HG02884 (cell line): ENCODE measurements around the gene ADNP.
A peak's percentile ranks its signal among the peaks of the same experiment; 100 is the strongest.
"Not testable (repeated sequence)": the region's sequence is repeated elsewhere in the genome, so short reads cannot be mapped to it uniquely, and the experiment has no call there.

ENCODE experiments used
- ATAC-seq: cut with Tn5 transposase; IDR thresholded peaks from one replicate; pipeline ENCODE4 v1.9.1; 2021; ENCODE audit warnings: mild to moderate bottlenecking, moderate library complexity; ENCODE audit not compliant: unreplicated experiment

Gene ADNP

DNA sequence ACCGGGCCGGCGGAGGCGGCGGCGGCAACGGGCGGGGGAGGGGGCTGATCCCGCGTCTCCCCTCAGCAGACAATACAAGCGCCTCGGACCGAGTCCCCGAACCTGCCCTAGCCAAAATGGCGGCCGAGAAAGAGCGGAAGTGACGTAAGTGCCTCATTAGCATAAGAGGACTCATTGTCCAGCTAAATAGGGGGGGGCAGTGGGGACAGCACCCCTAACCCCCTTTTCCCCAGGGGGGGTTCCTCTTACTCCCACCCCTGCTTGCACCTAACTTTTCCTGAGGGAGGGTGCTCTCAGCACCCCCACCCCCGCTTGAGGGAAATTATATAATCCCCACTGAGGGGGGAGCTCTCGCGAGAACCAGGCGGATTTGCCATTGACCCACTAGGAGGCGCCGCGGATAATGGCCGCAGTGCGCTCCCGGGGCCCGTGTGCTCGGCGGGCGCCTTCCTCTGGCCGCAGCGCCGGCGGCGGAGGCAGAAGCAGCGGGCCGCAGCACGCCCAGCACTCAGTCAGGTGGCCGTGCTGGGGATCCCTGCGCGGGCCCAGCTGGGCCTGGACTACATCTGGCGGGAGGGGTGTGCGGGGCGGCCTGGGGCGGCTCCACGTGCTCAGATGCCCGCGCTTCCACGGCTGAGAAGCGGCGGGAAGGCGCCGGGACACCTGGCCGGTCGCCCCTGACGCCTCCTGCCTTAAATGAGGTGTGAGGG lies at the start of gene ADNP:
Gene ADNP (minus strand): TSS at position 132 of the 710 bp plus-strand sequence. CDS start 27,441 bp downstream, outside the sequence.
- peak; percentile 55 for ATAC-seq

DNA sequence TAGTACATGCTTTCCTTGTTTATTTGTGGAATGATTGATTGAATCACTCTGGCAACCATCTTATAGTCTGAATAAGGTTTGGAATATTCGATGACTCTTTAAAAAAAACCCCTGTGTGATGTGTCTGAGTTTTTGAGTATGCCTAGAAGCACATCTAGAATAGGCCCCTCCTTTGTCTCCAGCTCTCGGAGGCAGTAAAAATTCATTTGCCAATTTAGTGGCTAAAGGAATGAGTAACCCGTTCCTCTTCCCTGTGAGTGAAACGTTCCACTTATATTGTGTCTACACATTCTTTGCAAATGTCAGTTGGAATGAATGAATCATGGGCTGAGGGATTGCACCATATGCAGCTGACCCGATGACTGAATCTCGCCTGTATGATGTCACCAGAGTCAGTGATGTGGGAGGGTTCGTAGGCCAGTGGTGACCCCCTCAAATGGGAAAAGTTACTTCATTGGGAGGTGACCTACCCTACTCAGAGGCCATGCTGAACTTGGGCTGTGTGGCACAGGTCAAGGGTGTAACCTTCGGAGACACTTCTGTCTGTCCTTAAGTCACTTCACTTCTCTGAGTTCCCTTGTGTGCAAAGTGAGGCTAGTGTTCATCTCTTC lies 48.9 kb upstream of the ADNP start:
- ATAC-seq: no peak

DNA sequence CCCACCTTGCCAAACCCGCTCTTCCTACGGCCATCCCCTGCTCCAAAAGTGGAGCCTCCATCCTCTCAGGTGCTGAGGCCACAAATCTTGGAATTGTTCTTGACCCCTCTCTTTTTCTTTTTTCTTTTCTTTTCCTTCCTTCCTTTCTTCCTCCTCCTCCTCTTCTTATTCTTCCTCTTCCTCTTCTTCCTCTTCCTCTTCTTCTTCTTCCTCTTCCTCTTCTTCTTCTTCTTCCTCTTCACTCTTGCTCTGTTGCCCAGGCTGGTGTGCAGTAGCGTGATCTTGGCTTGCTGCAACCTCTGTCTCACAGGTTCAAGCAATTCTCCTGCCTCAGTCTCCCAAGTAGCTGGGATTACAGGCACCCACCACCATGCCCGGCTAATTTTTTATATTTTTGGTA lies 47.3 kb upstream of the ADNP start:
- not testable (repeated sequence) for ATAC-seq

DNA sequence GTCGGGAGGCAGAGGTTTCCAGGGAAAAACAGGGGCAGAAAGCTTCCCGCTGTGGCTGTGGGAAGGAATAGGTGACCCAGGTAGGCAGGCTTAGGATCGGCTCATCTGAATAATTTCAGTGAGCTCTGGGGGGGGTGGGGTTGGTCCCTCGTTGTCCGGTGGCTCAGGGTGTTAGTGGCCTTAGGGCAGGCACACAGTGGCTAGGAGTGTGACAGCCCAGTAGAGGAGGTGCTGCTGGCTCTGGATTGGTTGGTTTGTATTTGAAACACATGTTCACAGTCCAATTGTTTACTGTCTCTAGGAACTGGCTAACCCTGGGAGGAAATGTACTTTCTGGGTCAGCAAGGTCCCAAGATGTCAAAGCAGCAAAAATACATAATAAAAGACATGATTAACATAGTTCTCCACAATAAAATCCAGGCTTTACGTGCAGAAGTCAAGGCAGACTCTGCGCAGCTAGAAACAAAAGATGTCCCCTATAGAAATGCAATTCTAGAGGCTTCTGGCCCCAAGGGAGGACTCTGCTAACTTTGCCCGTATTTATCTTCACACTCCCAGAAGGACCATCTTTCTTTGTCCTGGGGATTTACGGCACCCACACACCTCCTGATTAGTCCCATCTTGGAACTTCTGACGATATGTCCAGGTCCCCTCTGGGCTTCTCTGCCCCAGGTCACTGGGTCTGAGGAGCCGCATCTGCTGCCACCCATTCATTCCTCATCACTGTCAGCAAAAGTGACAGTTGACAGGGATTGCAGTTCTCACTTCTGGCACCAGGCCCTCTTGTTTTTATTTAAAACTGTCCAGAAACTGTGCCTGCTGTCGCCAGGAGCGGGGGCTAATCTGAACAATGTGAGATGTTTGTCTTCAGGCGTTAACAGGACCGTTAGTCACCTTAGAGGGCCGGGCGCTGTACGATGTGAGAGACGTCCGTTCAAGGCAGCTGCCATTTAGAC lies 46.1 kb upstream of the ADNP start:
- no peak for ATAC-seq

DNA sequence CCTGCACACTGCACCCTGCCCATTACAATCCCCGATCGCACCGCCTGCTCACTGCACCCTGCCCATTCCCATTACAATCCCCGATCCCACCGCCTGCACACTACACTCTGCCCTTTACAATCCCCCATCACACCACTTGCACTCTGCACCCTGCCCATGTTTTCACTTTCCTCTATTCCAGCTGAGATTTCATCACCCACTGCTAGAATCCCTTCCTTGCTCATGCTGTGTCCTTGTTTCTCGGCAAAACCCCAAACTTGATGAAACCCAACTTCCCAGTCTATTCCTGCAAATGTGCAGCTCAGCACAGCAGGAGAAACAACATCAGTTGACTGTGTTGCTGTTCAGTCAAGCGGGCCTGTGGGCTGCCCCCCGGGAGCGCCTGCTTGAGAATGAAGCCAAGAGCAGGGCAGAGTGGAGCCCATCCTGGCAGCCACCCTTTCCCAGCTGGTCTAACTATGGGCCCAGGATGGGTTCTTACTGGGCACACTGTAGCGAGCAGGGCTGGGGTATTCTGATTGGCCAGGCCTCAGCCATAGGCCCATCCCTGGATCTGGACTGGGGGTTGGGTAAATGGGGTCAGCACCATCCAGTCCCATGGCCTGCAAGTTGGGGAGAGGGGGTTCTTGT lies 44.6 kb upstream of the ADNP start:
- ATAC-seq: no peak

DNA sequence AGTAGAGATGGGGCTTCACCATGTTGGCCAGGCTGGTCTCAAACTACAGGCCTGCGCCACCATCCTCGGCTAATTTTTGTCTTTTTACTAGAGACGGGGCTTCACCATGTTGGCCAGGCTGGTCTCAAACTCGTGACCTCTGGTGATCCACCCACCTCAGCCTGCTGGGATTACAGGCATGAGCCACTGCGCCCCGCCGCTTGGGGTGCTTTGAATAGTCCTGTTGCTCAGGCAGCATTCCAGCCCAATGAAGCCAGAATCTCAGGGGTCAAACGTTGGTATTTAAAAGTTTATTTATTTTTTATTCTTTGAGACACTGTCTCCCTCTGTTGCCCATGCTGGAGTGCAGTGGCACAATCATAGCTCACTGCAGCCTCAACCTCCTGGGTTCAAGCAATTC lies 38.7 kb upstream of the ADNP start:
- no peak for ATAC-seq

DNA sequence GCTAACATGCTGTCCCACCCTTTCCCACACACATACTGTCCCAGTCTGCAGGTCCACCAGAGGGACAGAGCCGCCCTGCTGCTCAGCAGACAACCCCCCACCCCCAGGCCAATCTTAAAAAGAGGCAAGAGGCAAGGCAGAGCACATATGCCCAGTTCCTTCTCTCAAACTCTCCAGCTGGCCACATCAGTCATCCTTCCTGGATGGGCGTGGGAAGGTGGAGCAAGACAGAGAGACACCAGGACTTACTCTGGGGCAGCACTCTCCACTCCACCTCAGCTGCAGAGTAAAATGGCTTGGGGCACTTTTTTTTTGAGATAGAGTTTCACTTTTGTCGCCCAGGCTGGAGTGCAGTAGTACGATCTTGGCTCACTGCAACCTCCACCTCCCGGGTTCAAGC lies 38.2 kb upstream of the ADNP start:
- ATAC-seq: no peak

DNA sequence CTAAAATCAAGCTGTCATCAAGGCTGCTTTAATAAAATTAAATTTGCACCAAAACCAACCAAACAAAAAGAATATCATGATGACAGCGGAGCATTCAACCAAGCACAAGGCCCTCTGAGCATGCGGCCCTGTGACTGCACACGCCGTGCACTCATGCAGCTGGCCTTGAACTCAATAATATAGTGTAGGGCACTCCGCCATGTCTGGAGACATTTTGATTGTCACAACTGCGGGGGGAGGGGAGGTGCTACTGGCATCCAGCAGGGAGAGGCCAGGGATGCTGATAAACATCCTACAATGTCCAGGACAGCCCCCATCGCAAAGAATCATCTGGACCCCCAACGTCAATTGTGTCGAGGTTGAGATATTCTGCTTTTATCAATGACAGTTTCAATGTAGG lies 37.1 kb upstream of the ADNP start:
- ATAC-seq: no peak

DNA sequence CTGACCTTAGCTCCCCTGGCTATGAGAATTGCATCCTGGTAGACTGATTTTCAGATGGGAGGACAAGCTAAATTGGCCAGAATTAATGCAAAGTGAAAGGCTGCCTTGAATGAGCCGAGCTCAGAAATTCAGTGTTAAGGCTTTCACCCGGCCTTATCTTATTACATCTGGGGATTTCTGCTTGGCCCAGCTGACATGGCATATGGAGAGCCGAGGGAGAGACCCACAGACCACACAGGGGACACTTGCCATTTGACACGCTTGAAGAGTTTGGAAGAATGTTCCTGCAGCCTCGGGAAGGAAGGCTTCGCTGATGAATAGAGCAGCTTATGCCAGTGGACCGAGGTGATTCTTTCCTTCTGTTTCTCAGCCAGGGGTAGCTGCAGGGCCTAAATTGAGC lies 36.3 kb upstream of the ADNP start:
- no peak for ATAC-seq

DNA sequence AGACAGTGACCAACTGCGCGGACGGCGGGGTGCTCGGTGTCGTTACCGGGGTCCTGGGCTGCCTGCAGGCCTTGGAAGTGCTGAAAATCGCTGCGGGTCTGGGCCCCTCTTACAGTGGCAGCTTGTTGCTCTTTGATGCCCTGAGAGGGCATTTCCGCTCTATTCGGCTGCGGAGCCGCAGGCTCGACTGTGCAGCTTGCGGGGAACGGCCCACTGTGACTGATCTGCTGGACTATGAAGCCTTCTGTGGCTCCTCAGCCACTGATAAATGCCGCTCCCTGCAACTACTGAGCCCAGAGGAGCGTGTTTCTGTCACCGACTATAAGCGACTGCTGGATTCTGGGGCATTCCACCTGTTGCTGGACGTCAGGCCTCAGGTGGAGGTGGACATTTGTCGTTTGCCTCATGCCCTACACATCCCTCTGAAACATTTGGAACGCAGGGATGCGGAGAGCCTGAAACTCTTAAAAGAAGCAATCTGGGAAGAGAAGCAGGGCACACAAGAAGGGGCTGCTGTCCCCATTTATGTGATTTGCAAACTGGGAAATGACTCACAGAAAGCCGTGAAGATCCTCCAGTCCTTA lies 28.4 kb upstream of the ADNP start:
- ATAC-seq: no peak

DNA sequence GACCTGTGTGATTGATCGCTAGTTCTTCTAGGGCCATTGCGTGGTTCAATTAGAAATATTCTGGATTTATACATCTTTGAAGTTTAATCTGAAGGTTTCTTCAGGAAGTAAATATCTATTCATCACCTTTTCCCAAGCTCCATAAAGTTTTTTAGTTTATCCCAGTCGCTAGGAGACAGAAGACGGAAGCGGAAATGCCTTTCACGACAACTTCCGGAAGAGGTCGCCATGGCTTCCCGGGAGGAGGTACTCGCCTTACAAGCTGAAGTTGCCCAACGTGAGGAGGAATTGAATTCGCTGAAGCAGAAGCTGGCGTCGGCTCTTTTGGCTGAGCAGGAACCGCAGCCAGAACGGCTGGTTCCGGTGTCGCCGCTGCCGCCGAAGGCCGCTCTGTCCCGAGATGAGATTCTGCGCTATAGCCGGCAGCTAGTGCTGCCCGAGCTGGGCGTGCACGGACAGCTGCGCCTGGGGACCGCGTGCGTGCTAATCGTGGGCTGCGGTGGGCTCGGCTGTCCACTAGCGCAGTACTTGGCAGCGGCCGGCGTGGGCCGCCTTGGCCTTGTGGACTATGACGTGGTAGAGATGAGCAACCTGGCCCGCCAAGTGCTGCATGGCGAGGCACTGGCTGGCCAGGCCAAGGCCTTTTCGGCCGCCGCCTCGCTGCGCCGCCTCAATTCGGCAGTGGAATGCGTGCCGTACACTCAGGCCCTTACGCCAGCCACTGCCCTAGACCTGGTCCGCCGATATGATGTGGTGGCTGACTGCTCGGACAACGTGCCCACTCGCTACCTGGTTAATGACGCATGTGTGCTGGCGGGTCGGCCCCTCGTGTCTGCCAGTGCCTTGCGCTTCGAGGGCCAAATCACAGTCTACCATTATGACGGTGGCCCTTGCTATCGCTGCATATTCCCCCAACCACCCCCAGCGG lies 27.6 kb upstream of the ADNP start, which contains the start of gene MOCS3:
Gene MOCS3 (plus strand): TSS at position 204 of the 928 bp plus-strand sequence. CDS start 25 bp downstream, at position 229.
- peak; percentile 73 for ATAC-seq

DNA sequence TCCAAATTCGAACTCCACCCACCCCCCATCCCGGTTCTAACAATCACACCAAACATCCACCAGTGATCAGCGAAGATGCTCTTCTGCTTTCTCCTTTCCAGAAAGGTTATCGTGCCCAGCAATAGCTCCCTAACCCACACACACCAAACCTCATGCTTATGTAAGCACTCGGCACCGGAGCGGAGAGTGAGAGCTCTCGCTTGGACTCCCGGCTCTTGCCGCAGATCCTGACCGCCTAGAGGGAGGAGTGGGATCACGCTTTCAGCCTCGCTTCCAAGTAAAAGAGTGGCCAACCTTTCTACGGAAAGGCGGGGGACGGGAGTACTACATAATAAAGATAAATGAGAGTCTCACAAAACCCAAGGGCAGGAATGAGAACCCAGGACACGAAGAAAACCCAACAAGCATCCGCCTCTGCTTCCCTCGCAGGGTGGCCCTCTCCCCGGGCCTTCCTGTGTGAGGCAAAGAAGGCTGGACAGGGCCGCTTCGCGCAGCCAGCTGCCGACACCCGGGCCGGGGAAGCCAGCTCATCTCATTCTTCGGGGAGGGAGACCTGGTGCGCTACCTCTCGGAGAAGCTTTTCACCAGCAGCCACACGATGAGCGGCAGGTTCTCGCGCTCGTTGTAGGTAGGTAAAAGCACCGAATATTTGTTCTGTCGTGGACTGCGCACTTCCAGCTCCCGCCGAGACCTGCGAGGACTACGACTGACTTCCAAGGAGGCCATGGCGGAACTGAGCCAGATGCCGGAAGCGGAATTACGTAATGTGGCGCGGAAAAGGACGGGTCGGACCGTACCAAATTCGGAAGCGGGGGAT lies 26.8 kb upstream of the ADNP start, which contains the start of gene DPM1:
Gene DPM1 (minus strand): TSS at position 735 of the 817 bp plus-strand sequence. CDS start 9 bp downstream, at position 726.
- peak; percentile 61 for ATAC-seq

DNA sequence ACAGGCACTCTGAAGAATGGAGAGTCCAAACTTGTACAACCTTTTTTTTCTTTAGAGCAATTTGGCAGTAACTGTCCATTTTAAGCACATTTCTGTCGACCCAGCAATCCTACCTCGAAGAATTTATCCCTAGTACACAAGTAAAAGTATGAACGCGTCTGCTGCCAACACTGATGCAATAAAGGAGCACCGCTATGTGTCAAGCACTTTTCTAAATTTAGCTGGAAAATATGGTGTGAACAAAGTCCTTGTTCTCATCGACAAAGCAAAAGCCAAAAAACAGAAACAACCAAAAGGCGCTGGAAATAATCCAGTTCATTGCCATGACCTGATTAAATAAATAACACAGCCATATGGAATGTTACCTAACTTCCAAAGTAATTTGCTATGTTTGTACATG lies 26.0 kb upstream of the ADNP start:
- ATAC-seq: no peak

DNA sequence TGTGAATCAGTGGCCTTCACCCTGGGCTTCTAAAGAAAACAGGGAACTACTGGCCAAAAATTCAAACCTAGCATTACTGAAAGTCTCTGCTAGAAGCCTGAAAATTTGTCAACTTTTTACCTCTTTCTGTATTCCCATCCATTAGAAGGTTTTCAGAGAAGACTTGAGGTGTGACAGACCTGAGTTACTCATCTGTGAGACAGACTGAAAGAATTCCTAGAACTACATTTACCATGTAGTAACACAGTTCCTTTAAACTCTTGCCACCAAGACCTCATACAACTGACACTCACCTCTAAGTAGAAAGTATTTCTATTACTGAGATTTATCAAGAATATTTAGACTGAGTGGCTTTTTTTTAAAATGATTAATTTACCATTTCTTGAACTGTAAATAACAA lies 22.6 kb upstream of the ADNP start:
- no peak for ATAC-seq

DNA sequence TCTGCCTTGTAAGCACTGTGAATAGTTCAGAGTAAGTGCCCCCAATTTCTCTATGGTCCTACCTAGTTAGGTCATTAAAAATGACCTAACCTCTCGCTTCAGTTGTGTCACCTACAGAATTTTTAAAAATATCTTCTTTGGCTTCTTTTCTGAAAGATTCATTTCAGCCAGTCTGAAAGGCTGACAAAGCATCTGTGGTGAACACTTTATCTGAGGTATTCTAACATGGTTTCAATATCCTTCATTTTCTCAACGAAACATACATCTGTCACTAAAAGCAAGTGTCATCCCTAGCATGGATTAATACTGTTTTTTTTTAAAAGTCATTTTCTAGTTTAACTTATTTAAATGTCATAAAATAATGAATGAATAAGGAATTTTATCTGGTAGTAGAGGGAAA lies 22.0 kb upstream of the ADNP start:
- ATAC-seq: no peak

DNA sequence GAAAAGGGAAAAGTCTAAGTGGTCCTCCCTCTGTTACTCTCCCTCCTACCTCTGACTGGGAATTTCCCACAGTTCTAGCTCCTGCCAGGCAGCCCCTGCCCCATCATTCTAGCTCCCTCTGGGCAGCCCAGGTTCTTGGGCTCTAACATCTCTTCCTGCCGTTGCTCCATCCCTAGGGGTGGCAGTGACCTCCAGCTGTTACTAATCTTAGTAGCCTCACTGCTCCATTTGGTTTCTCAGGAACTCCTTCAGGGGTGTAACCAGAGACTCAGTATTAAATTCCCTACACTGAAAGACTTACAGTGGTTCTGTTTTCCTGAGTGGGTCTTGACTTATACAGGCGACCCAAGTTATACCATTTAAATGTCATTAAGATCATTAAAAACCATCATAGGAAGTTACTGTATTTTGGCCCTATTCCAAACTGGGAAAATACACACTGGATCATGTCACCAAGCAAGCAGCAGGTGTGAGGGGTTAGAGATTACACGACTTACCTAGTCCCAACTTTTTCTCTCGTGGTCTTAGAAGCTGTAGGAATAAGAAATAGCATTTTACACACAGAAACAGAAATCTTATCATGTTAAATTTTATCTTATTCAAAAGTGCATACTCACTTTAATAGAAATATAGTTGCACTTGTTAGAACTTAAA lies 17.0 kb upstream of the ADNP start:
- no peak for ATAC-seq

DNA sequence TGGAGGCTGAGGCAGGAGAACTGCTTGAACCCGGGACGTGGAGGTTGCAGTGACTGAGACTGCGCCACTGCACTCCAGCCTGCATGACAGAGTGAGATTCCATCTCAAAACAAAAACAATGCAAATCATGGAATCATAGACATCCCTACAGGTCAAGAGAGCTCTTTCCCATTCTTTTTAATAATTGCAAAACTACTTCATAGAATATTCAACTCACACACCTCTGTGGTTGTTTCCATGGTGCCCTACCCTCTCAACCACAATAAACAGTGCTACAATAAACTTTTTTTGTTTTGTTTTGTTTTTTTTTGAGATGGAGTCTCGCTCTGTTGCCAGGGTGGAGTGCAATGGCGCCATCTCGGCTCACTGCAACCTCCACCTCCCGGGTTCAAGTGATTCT lies 11.8 kb upstream of the ADNP start:
- ATAC-seq: no peak

DNA sequence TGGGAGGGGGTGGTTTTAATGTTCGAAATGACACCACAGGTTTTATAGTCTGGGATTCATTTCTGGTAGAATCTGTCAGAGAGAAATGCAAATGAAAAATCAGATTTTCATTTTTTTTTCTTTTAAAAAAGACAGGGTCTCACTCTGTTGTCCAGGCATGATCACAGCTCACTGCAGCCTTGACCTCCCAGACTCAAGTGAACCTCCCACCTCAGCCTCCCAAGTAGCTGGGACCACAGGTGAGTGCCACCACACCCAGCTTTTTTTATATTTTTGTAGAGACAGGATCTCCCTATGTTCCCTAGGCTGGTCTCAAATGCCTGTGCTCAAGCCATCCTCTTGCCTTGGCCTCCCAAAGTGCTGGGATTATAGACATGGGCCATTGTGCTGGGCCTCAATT lies 2.4 kb upstream of the ADNP start:
- no peak for ATAC-seq
